ENCODE results near the gene PTPRT.

GRCh38 chr20:42204109-42204660 lies 985.5 kb downstream of the PTPRT start:
- TF ChIP-seq CTCF (IDR thresholded peaks at IDR 0.05), result peak in 1 of 2 donors; percentile 15
- no peak for TF ChIP-seq POLR2AphosphoS5 (IDR thresholded peaks at IDR 0.05)
- TF ChIP-seq POLR2A (IDR thresholded peaks at IDR 0.05), result no peak

All from suprapubic skin (tissue), 4 donors.